A549 (cell line): ENCODE results near the gene EPB41L2.

ENCODE experiments used
- BHLHE40 ChIP-seq: IDR thresholded peaks from 2 replicates; pipeline ENCODE4 v1.6.1; 2012; ENCODE audit warnings: low read depth, low read length, inconsistent platforms
- CEBPB ChIP-seq, 2 experiments: fragments of >200 bp in 1 of 2; sonication (Bioruptor Twin) in 1 of 2; formaldehyde crosslinking in 1 of 2; IDR thresholded peaks; 2 replicates each; pipeline ENCODE4 v1.6.1; 2012 to 2016
- EP300 ChIP-seq, 2 experiments: fragments of >200 bp; sonication (Bioruptor Twin); formaldehyde crosslinking; IDR thresholded peaks; 2 replicates in 1 of 2; 3 replicates in 1 of 2; pipeline ENCODE4 v1.6.1; 2016 to 2017
- ESRRA ChIP-seq: fragments of 150-350 bp; IDR thresholded peaks from 2 replicates; pipeline ENCODE4 v1.6.1; 2014; ENCODE audit warnings: mild to moderate bottlenecking, low read length, borderline replicate concordance
- POLR2A ChIP-seq: IDR thresholded peaks from 2 replicates; pipeline ENCODE4 v1.6.1; 2012; ENCODE audit warnings: mild to moderate bottlenecking, low read length
- RAD21 ChIP-seq, 2 experiments: fragments of >200 bp in 1 of 2; sonication (Bioruptor Twin) in 1 of 2; formaldehyde crosslinking in 1 of 2; IDR thresholded peaks in 1 of 2; conservative IDR thresholded peaks in 1 of 2; 2 replicates in 1 of 2; 3 replicates in 1 of 2; pipeline ENCODE4 v1.6.1; 2012 to 2018; ENCODE audit warnings: inconsistent platforms in 1 of 2
- RARB ChIP-seq: fragments of 250-450 bp; sonication (Bioruptor Pico); IDR thresholded peaks from 2 replicates; pipeline ENCODE4 v1.8.0; 2021; ENCODE audit warnings: mild to moderate bottlenecking, moderate library complexity
- RCOR1 ChIP-seq: fragments of 150-350 bp; IDR thresholded peaks from 2 replicates; pipeline ENCODE4 v1.6.1; 2014; ENCODE audit warnings: antibody characterized with exemption, low read length, low read depth
- RFX5 ChIP-seq: fragments of 450-650 bp; IDR thresholded peaks from 2 replicates; pipeline ENCODE4 v1.7.1; 2014; ENCODE audit warnings: antibody characterized with exemption, mild to moderate bottlenecking, moderate library complexity
- RNF2 ChIP-seq: fragments of 200-600 bp; sonication (generic); IDR thresholded peaks from 2 replicates; pipeline ENCODE4 v1.6.1; 2016; ENCODE audit warnings: low read depth, mild to moderate bottlenecking, antibody characterized with exemption, moderate library complexity, borderline replicate concordance
- ZFP36 ChIP-seq: fragments of 450-650 bp; IDR thresholded peaks from 2 replicates; pipeline ENCODE4 v1.6.1; 2014; ENCODE audit warnings: borderline replicate concordance; ENCODE audit not compliant: partially characterized antibody
- TF ChIP-seq, protein P1 (sequence below): fragments of >200 bp; sonication (Bioruptor Twin); formaldehyde crosslinking; IDR thresholded peaks from 3 replicates; pipeline ENCODE4 v1.5.1; 2016
- TF ChIP-seq, protein P2 (sequence below): fragments of 200-600 bp; sonication (generic); IDR thresholded peaks from 2 replicates; pipeline ENCODE4 v1.6.1; 2016; ENCODE audit warnings: antibody characterized with exemption, mild to moderate bottlenecking, moderate library complexity
- TF ChIP-seq, protein P3 (sequence below): fragments of >200 bp; sonication (Bioruptor Twin); formaldehyde crosslinking; IDR thresholded peaks from 2 replicates; pipeline ENCODE4 v1.6.1; 2016

DNA sequence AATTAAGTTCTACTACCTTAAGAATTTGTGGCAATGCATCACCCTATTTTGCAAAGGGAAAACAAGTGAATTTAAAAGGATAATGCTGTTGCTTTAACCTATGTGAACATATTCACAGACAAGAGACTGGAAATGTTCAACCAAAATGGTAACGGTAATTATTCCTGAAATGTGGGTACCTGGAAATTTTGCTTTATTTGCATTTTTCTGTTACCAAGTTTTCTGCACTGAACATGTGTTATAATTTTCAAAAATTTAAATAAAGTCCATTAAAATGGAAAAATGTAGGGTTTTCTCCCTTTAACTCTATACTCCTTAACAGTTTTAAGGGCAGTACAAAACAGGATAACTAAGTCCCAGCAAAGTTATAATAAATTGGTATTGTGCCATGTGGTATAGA, 66.4 kb downstream of the EPB41L2 start:
- TF ChIP-seq, protein P1, sequence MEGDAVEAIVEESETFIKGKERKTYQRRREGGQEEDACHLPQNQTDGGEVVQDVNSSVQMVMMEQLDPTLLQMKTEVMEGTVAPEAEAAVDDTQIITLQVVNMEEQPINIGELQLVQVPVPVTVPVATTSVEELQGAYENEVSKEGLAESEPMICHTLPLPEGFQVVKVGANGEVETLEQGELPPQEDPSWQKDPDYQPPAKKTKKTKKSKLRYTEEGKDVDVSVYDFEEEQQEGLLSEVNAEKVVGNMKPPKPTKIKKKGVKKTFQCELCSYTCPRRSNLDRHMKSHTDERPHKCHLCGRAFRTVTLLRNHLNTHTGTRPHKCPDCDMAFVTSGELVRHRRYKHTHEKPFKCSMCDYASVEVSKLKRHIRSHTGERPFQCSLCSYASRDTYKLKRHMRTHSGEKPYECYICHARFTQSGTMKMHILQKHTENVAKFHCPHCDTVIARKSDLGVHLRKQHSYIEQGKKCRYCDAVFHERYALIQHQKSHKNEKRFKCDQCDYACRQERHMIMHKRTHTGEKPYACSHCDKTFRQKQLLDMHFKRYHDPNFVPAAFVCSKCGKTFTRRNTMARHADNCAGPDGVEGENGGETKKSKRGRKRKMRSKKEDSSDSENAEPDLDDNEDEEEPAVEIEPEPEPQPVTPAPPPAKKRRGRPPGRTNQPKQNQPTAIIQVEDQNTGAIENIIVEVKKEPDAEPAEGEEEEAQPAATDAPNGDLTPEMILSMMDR: no peak
- TF ChIP-seq RFX5 (no peak), POLR2A (no peak), RNF2 (no peak), RAD21 (conservative IDR thresholded peaks at IDR 0.05 in 1 of 2, IDR thresholded peaks at IDR 0.05 in 1 of 2) (no peak), RARB (no peak), ZFP36 (no peak), ESRRA (no peak), RCOR1 (no peak), BHLHE40 (no peak), EP300 (IDR thresholded peaks at IDR 0.05) (no peak), CEBPB (IDR thresholded peaks at IDR 0.05) (no peak)
- TF ChIP-seq, protein P2, sequence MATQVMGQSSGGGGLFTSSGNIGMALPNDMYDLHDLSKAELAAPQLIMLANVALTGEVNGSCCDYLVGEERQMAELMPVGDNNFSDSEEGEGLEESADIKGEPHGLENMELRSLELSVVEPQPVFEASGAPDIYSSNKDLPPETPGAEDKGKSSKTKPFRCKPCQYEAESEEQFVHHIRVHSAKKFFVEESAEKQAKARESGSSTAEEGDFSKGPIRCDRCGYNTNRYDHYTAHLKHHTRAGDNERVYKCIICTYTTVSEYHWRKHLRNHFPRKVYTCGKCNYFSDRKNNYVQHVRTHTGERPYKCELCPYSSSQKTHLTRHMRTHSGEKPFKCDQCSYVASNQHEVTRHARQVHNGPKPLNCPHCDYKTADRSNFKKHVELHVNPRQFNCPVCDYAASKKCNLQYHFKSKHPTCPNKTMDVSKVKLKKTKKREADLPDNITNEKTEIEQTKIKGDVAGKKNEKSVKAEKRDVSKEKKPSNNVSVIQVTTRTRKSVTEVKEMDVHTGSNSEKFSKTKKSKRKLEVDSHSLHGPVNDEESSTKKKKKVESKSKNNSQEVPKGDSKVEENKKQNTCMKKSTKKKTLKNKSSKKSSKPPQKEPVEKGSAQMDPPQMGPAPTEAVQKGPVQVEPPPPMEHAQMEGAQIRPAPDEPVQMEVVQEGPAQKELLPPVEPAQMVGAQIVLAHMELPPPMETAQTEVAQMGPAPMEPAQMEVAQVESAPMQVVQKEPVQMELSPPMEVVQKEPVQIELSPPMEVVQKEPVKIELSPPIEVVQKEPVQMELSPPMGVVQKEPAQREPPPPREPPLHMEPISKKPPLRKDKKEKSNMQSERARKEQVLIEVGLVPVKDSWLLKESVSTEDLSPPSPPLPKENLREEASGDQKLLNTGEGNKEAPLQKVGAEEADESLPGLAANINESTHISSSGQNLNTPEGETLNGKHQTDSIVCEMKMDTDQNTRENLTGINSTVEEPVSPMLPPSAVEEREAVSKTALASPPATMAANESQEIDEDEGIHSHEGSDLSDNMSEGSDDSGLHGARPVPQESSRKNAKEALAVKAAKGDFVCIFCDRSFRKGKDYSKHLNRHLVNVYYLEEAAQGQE: no peak
- TF ChIP-seq, protein P3, sequence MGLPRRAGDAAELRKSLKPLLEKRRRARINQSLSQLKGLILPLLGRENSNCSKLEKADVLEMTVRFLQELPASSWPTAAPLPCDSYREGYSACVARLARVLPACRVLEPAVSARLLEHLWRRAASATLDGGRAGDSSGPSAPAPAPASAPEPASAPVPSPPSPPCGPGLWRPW: no peak
